ENCODE data around the gene HSPH1. TPM values are rescaled to one million over a fixed set of nuclear protein-coding genes. Genes with fewer than 3 reads are reported as not detected.

HSPH1 gene
- polyA plus RNA-seq, 1 donor (not counting 4 experiments of a cell fraction or from before 2014, with no cell fraction given): 111 TPM

GRCh38 chr13:31114641-31115040 lies 47.1 kb downstream of the HSPH1 start:
- no peaks in the 10 kb centered on the region for H3K36me3 ChIP-seq (ENCODE audit: control insufficient read depth in 2 of 2, extremely low read depth in 1 of 2, insufficient read depth in 2 of 2, low read length in 2 of 2)
- no peak overlapping the region for H3K4me3 ChIP-seq (ENCODE audit: control insufficient read depth in 2 of 3, extremely low read depth in 1 of 3, insufficient read depth in 2 of 3, low read depth in 1 of 3, low read length in 3 of 3)
- no peak for FAIRE-seq
- no peak for DNase-seq (ENCODE audit: low read depth, low spot score)
- H3K9me1 ChIP-seq (ENCODE audit: control insufficient read depth, extremely low read depth, insufficient read depth, low read length): no peaks in the 10 kb centered on the region
- peaks cover 19% of the 10 kb centered on the region for H3K4me1 ChIP-seq (ENCODE audit: control insufficient read depth, extremely low read depth, insufficient read depth, low read length)
- H3K9ac ChIP-seq (ENCODE audit: control insufficient read depth, extremely low read depth, insufficient read depth, low read length): no peak overlapping the region
- dilution Hi-C loops (cut with MboI; ENCODE audit: extremely low pct_ligation_motif_present, low sequenced_read_pairs): no loop called here
- no peaks in the 10 kb centered on the region for H3K9me3 ChIP-seq (ENCODE audit: control insufficient read depth, low read depth, low read length)
- no peaks in the 10 kb centered on the region for H3K27me3 ChIP-seq (ENCODE audit: control insufficient read depth, extremely low read depth, insufficient read depth, low read length)
- no peaks in the 10 kb centered on the region for H4K20me1 ChIP-seq (ENCODE audit: control insufficient read depth, extremely low read depth, insufficient read depth, low read length)
- TF ChIP-seq EZH2 (IDR thresholded peaks at IDR 0.05; ENCODE audit: low read length) (no peak), CTCF (optimal IDR thresholded peaks at IDR 0.05 in 1 of 3, IDR thresholded peaks at IDR 0.05 in 1 of 3, conservative IDR thresholded peaks at IDR 0.05 in 1 of 3; ENCODE audit: extremely low read depth in 1 of 3, insufficient read depth in 2 of 3, low read length in 3 of 3) (no peak)
- H3K4me2 ChIP-seq (ENCODE audit: control insufficient read depth, extremely low read depth, insufficient read depth, low read depth, low read length): no peak overlapping the region
- no peak overlapping the region for H2AFZ ChIP-seq (ENCODE audit: control insufficient read depth, low read length)
- no peaks in the 10 kb centered on the region for H3K79me2 ChIP-seq (ENCODE audit: control insufficient read depth, insufficient read depth, low read length)
- H3K27ac ChIP-seq (ENCODE audit: control insufficient read depth, insufficient read depth, low read length): no peak overlapping the region

- TF ChIP-seq EZH2 (IDR thresholded peaks at IDR 0.05; ENCODE audit: low read length) (no peak), CTCF (optimal IDR thresholded peaks at IDR 0.05 in 1 of 3, IDR thresholded peaks at IDR 0.05 in 1 of 3, conservative IDR thresholded peaks at IDR 0.05 in 1 of 3; ENCODE audit: extremely low read depth in 1 of 3, insufficient read depth in 2 of 3, low read length in 3 of 3) (no peak)
- no peak overlapping the region for H2AFZ ChIP-seq (ENCODE audit: control insufficient read depth, low read length)
- no peaks in the 10 kb centered on the region for H3K9me1 ChIP-seq (ENCODE audit: control insufficient read depth, extremely low read depth, insufficient read depth, low read length)
- no peaks in the 10 kb centered on the region for H3K27me3 ChIP-seq (ENCODE audit: control insufficient read depth, extremely low read depth, insufficient read depth, low read length)
- H3K4me1 ChIP-seq (ENCODE audit: control insufficient read depth, extremely low read depth, insufficient read depth, low read length): peaks cover 13% of the 10 kb centered on the region
- no peaks in the 10 kb centered on the region for H4K20me1 ChIP-seq (ENCODE audit: control insufficient read depth, extremely low read depth, insufficient read depth, low read length)
- H3K9ac ChIP-seq (ENCODE audit: control insufficient read depth, extremely low read depth, insufficient read depth, low read length): no peak overlapping the region
- no peak overlapping the region for H3K4me3 ChIP-seq (ENCODE audit: control insufficient read depth in 2 of 3, extremely low read depth in 1 of 3, insufficient read depth in 2 of 3, low read depth in 1 of 3, low read length in 3 of 3)
- H3K36me3 ChIP-seq (ENCODE audit: control insufficient read depth in 2 of 2, extremely low read depth in 1 of 2, insufficient read depth in 2 of 2, low read length in 2 of 2): no peaks in the 10 kb centered on the region
- H3K4me2 ChIP-seq (ENCODE audit: control insufficient read depth, extremely low read depth, insufficient read depth, low read depth, low read length): no peak overlapping the region
- DNase-seq (ENCODE audit: low read depth, low spot score) (no peak), FAIRE-seq (no peak)
- dilution Hi-C loops (cut with MboI; ENCODE audit: extremely low pct_ligation_motif_present, low sequenced_read_pairs): no loop called here
- H3K27ac ChIP-seq (ENCODE audit: control insufficient read depth, insufficient read depth, low read length): no peak overlapping the region
- H3K9me3 ChIP-seq (ENCODE audit: control insufficient read depth, low read depth, low read length): no peaks in the 10 kb centered on the region
- H3K79me2 ChIP-seq (ENCODE audit: control insufficient read depth, insufficient read depth, low read length): no peaks in the 10 kb centered on the region
Measured at GRCh38 chr13:31111136-31111535, 50.6 kb downstream of the HSPH1 start.
